Non-pigmented ciliary epithelial cell (primary cell): ENCODE measurements around the gene CHST2.

Experiments used
- DNase-seq: peaks from one replicate; pipeline ENCODE4 v3.0.0-alpha.2; 2010; ENCODE audit warnings: low read depth

CHST2 gene

GRCh38 chr3:143168855-143169192, 49.3 kb downstream of the CHST2 start:
- no peak for DNase-seq

- no peak for DNase-seq
These were observed 50.5 kb downstream of the CHST2 start for GRCh38 chr3:143170074-143170473.

DNA sequence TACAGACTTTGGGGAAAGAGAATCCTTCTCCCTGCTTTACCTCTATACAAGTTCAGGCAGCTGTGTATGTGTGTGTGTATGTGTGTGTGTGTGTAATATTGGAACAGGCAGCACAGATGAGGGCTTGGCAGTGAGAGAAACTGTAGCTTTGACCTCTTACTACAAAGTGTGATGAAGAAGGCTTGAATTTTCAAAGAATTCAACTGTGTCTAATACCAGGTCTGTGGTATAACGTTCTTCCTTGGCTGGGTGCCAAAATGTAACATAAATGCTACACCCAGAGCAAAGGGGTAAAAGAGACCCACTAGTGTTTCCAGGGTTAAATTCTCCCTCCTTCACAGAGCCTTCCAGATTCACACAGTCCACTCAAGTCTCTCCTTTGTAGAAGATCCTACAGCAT, 51.1 kb downstream of the CHST2 start:
- no peak for DNase-seq

DNA sequence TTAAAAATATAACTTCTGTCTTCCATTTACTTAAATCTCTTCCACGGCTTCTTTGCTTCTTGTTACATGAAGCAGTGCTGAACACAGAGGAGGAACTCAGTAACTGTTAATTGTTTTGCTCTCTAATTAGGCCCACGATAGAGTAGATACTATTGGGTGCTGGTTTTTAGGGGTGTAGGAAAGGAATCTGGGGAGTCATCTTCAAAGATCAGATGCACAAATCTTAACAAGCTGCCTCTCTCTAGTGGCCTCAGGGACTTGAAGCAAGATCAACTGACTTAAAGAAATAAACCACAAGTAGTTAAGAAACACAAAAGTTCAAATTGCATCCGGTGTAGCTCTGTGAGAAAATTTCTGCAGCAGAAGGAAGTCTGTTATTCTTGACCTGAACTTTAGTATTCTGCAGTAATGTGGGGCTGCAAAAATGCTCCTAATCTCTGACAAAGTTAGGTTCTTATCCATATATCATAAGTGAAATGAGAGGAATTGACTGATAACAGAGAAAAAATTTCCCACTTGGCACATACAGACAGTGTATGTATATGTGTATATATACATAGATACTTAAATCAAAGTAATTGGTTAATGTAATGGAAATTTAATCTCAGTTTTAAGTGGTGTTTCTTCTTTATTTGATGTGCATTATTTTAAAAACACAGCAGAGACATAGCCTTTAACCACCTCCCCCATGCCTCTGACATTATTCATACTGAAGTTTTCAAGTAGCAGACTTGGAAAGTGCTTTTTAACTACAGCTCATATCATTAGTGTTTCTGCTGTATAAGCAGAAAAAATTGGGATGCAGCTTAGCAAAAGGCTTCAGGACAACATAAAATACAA, 51.8 kb downstream of the CHST2 start:
- no peak for DNase-seq

DNA sequence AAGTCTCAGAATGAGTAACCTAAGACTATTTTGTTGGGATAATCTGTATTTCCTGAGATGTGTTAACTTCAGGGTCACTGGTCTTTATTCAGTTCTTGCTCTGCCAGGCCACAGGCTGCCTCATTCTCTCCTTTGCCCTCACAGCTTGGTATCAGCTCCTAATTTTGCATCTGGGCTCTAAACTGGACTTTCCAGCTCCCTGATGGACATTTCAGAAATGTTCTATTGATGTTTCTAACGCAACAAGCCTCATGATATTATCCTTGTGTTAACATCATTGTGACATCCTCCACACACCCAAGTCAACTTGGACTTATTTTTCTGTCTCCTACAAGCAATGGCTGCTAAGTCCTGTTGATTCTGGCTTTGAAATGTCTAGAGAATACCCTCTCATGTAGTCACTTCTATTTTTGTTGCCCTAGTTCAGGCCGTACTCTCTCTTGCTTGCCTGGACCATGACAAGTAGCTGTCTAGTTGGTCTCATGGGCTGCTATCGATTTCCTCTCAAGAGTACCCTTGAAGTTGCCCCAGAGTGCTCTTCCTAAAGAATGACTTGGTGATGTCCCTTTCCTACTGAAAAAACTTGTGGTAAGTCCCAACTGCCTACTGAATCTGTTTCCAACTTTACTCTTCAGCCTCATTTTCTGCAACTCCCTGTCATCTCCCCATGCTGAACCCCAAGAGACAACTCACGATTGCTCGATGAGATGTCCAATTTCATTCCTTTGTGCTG, 52.7 kb downstream of the CHST2 start:
- DNase-seq, result no peak

DNA sequence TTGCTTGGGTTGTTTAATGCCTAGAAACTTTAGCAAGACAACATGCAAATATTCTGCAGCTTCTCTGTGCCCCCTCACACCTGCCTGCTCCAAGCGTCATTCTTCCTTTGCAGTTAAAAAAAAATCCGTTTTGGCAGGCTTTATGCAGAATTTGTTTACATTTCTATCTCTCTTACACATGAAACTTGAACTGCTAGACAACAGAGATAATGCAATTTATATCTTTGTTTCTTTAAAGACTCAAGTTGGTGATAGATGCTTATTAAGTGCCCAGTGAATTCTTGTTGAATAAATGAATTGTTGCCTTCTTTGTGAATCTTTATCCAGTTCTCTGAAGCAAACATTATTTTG, 53.2 kb downstream of the CHST2 start:
- DNase-seq, result no peak

DNA sequence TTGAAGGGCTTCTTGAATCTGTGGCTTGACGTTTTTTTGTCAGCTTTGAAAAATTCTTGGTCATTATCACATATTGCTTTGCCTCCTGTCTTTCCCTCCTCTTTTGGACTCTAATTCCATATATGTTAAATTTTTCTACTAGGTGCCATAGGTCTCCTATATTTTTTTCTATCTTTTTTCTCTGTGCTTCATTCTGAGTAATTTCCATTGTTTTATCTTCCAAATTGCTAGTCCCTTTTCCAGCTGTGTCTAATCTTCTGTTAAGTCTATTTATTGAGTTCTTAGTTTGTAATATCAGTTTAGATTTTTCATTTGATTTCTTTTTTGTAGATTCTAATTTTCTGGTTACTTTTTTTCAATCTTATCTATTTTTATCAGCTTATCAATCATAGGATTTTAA, 53.7 kb downstream of the CHST2 start:
- no peak for DNase-seq
